Prostate gland (tissue), 2 donors: Measurements from ENCODE around the gene PSMB10. TPM values are rescaled to one million over a fixed set of nuclear protein-coding genes. Genes with fewer than 3 reads are reported as not detected.

ENCODE experiments used
- DNase-seq: peaks from one replicate; pipeline ENCODE4 v3.0.0-alpha.2; 2019; ENCODE audit warnings: low spot score
- H3K27ac ChIP-seq, 2 donors: fragments of 200-600 bp; sonication (generic); 2 replicates each; pipeline ENCODE4 v1.5.1; 2017 to 2019
- H3K27me3 ChIP-seq: fragments of 200-600 bp; sonication (generic); replicated peaks from 2 replicates; pipeline ENCODE4 v1.5.1; 2019; ENCODE audit not compliant: insufficient read depth
- H3K36me3 ChIP-seq, 2 donors: fragments of 200-600 bp; sonication (generic); 1 replicate in 1 of 2; 2 replicates in 1 of 2; pipeline versions ENCODE4 v1.5.1 to v1.8.1; 2017 to 2019
- H3K4me1 ChIP-seq: fragments of 200-600 bp; sonication (generic); replicated peaks from 2 replicates; pipeline ENCODE4 v1.5.1; 2019
- H3K4me3 ChIP-seq, 2 donors: fragments of 200-600 bp; sonication (generic); 2 replicates each; pipeline ENCODE4 v1.5.1; 2017 to 2019
- H3K9me3 ChIP-seq: fragments of 200-600 bp; sonication (generic); 2 replicates; pipeline ENCODE4 v1.5.1; 2017
- CTCF ChIP-seq, 4 experiments: fragments of 200-600 bp in 2 of 4; fragments of 450-650 bp in 2 of 4; sonication (generic) in 2 of 4; IDR thresholded peaks; 1 replicate in 3 of 4; 2 replicates in 1 of 4; pipeline ENCODE4 v1.5.1; 2016 to 2019; ENCODE audit warnings: antibody characterized with exemption in 4 of 4, mild to moderate bottlenecking in 2 of 4, moderate library complexity in 2 of 4
- POLR2A ChIP-seq: fragments of 450-650 bp; IDR thresholded peaks from one replicate; pipeline ENCODE4 v1.6.1; 2016; ENCODE audit warnings: antibody characterized with exemption, mild to moderate bottlenecking
- POLR2AphosphoS5 ChIP-seq: sonication (generic); formaldehyde crosslinking; IDR thresholded peaks from one replicate; pipeline ENCODE4 v1.6.1; 2017; ENCODE audit warnings: antibody characterized with exemption
- WGBS: methylation state at CpG from one replicate; pipeline ENCODE4 v1.1.5; 2018; 5-methylcytosine and 5-hydroxymethylcytosine counted together
- intact Hi-C: fragments of 100-400 bp; cut with DNase I; formaldehyde crosslinking; loops from one replicate; pipeline ENCODE4 v1.14.2; 2022
- total RNA-seq, 2 donors: library from RNA; depleted of rRNA; stranded (reverse); fragments of >200 nt; gene quantifications; one replicate each; pipeline ENCODE4 v1.1.0, GENCODE V29; 2016

PSMB10 gene
- total RNA-seq, 2 donors from 2014 or later = 29.9 to 42.5 TPM

DNA sequence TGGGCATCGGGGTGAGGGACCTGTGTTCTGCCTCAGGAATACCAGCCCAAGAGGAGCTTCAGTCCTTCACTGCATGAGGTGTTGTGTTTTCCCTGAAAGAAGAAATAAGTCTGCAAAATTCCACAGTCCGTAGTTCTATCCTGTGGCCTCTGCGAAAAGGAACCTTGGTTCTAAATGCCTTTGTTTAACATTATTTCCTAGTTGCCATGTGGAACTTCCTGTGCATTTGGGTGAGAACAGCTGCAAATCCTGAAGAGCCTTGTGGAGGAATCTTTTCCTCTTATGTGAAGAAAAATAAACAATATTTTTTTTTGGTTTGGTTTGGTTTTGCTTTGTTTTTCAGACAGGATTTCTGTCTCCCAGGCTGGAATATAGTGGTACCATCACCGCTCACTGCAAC is 33.8 kb downstream of the PSMB10 start:
- no peak for TF ChIP-seq CTCF (IDR thresholded peaks at IDR 0.05)
- TF ChIP-seq POLR2A = no peak
- no peak for TF ChIP-seq POLR2AphosphoS5
- no peak for DNase-seq
- H3K4me1 ChIP-seq = no peaks in the 10 kb centered on the region
- H3K27ac ChIP-seq = no peak overlapping the region
- WGBS = 88% methylated on average over 4 of the region's 4 CpGs
- H3K27me3 ChIP-seq = no peaks in the 10 kb centered on the region
- H3K36me3 ChIP-seq = no peaks in the 10 kb centered on the region
- intact Hi-C loops = no loop called here
- H3K4me3 ChIP-seq = no peak overlapping the region
- no peaks in the 10 kb centered on the region for H3K9me3 ChIP-seq

- 92% methylated on average over 5 of the region's 5 CpGs for WGBS
- intact Hi-C loops = no loop called here
- TF ChIP-seq POLR2A = no peak
- no peak for TF ChIP-seq CTCF (IDR thresholded peaks at IDR 0.05)
- TF ChIP-seq POLR2AphosphoS5 = no peak
These were observed 34.9 kb downstream of the PSMB10 start for GRCh38 chr16:67901734-67902133.

DNA sequence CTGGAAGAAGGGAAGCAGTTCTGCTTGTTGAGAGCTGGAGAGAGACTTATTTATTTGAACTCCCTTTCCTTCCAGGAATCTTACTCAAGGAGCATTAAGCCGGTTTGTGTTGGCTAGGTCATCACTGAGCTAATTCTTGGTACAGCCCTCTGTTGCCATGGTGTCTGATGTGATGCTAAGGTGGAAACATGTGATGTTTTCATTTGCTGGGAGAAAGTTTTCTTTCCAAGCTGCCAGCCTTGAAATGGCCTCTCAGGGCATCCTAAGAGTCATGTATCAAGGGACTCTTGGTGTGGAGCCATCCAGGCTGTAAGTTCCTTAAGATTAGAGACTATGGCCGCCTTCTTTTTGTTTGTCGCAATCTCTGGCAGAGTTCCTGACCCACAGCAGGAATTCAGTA is 39.4 kb downstream of the PSMB10 start:
- 64% methylated on average over 3 of the region's 3 CpGs for WGBS
- Histone ChIP-seq H3K27me3 (no peaks in the 10 kb centered on the region), H3K9me3 (no peaks in the 10 kb centered on the region), H3K4me3 (no peak overlapping the region), H3K4me1 (peaks cover 6% of the 10 kb centered on the region), H3K36me3 (no peaks in the 10 kb centered on the region), H3K27ac (no peak overlapping the region)
- TF ChIP-seq CTCF (IDR thresholded peaks at IDR 0.05) = no peak
- TF ChIP-seq POLR2A = no peak
- no peak for TF ChIP-seq POLR2AphosphoS5
- intact Hi-C loops = no loop called here
- no peak for DNase-seq

More at GRCh38 chr16:67901734-67902133, 34.9 kb downstream of the PSMB10 start:
- Histone ChIP-seq H3K27me3 (no peaks in the 10 kb centered on the region), H3K4me3 (no peak overlapping the region), H3K36me3 (no peaks in the 10 kb centered on the region), H3K4me1 (no peaks in the 10 kb centered on the region), H3K27ac (no peak overlapping the region), H3K9me3 (no peaks in the 10 kb centered on the region)
- no peak for DNase-seq

- Histone ChIP-seq H3K27me3 (no peaks in the 10 kb centered on the region), H3K36me3 (no peaks in the 10 kb centered on the region), H3K4me1 (peaks cover 6% of the 10 kb centered on the region), H3K4me3 (peak overlapping the region; percentile 91 to 96), H3K9me3 (no peaks in the 10 kb centered on the region), H3K27ac (peak overlapping the region; percentile 94 to 95)
- 13% methylated on average over 14 of the region's 14 CpGs for WGBS
- no peak for DNase-seq
- intact Hi-C loops = no loop called here
- TF ChIP-seq CTCF (IDR thresholded peaks at IDR 0.05) (no peak), POLR2AphosphoS5 (no peak), POLR2A (no peak)
These were observed 42.8 kb downstream of the PSMB10 start for GRCh38 chr16:67893743-67894399.
